Measurements from ENCODE around the gene ZEB2.

ZEB2 gene

DNA sequence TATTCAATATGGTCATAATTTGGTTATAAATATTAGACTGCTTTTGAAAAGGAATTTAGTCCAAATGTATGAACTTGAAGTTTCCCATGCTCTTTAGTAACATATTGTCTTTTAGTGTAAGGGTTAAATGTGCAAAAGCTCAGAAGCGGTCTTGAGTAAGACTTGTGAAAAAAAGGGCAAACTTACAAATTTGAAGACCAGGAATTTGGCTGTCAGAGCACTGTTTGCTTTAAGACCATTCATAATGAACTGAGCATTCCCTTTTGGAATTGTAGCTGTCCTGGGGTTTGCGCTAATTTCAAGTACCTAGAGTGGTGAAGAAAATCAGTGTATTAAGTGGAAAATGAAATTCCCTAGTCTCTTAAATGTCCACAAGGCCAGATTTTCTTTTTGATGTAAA, 6.9 kb upstream of the ZEB2 start:
- no peak for DNase-seq

DNA sequence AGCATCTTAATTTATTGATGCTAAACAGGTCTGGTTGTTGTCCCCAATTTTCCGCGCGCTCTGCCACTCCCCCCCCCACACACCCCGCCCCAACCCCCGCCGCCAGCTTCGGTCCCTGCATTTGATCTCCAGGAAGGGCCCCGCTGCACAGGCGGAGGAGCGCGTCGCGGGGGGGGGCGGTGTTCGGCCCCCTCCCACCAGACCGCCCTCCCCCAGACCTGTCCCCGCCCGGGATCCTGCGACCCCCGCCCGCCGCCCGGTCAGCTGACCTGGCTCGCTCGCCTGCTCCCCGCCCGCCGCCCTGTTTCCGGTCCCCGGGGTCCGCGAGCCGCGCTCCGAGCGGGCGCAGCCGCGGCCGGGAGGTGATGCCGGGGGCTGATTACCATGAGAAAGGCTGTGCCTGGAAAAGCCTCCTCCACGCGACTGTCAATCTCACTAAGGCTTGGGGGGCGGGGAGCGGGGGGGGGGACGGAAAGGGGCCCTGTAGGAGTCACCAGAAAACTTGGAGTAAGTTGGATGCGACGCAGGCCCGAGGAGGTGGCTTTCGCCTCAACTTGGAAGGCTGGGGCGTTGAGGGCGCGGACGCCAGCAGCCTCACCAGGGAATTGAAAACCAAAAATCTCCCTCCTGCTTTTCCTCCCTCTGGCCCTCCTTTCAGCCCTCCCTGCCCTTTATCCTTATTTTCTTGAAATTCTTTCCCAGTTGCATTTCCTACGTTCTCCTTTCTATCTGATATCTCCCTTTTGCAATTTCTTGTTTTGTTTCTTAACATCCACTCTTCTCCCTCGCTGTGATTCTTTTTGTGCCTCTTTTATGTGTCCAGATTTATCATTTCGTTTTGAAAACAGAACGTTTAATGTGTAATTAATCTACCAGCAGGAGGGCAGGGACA, 4.4 kb upstream of the ZEB2 start:
- no peak for DNase-seq

GRCh38 chr2:144523596-144524117, 3.7 kb upstream of the ZEB2 start:
- DNase-seq, result peak; percentile 14

- DNase-seq, result no peak
Measured at GRCh38 chr2:144522897-144523595, 3.1 kb upstream of the ZEB2 start.

- no peak for DNase-seq
Measured at GRCh38 chr2:144522176-144522896, 2.4 kb upstream of the ZEB2 start.

DNA sequence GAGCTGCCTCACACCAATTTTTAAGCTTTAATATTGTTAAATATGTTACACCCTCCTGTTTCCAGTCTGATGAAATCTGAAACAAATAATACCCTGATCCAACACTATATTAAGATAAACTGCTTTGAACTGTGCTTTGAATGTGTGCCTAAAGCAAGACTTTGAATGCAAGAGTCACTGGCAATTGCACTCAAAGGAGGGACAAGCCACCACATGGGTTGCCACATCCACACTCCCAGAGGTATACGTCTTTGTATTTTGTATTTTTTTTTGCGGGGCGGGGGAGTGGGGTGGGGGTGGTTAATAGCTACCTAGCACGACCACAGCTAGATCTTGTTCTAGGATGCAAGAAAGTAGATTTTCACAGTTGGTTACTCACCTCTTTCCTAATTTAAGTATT, 1.8 kb upstream of the ZEB2 start:
- DNase-seq, result no peak

GRCh38 chr2:144520756-144521487, 1.0 kb upstream of the ZEB2 start:
- no peak for DNase-seq

DNA sequence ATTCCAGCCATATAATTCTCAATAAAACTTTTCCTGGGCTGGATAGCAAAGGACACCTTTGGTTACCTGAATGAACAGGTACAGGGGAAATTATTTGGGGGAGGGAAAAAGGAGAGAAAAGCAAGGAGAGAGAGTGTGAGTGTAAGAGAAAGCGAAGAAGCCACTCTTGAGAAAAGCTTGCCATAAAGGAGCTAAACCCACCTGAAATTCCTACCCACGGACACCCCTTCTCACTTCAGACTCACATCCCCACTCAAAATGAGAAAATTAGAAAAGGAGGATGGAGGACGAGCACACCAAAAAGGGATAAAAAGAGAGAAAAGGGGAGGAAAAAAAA, 354 bp downstream of the ZEB2 start:
- no peak for DNase-seq

DNA sequence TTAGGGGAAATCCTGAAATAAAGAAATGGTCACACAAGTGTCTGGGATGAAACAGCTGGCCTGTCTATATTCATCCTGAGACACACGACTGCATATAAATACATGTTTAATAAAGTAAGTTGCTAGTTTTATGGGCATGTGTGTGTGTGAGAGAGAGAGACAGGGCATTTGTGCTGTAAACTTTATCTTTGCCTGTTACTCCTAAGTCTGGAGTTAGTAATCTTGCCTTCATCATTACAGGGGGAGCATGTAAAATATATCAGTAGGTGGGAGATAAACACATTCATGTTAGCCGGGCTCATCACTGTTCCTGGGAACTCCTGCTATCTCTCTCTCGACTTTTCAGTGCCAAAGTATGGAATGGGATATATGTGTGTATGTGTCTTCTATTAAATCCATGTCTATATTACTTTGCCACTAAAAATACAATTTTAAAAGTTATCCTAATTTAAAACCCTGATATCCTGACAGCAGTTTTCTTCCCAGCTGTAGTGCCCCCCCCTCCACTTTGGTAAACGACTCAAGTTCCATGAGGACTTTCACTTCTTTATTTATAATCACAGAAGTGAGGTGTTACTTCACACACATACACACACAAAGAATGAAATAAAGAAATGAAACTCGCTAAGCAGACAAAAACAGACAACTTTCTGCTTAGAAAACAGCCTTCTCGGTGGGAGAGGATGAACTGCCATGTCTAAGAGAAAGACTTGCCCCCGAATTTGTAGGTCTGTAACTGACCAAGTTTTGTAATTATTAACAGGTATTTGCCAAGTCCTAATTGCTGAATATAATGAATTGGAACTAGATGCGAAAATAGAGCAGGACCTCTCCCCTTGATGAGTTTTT, 947 bp downstream of the ZEB2 start:
- DNase-seq, result no peak

- DNase-seq, result no peak
Measured at GRCh38 chr2:144517866-144518747, 1.8 kb downstream of the ZEB2 start.

GRCh38 chr2:144516981-144517865, 2.7 kb downstream of the ZEB2 start:
- no peak for DNase-seq

DNA sequence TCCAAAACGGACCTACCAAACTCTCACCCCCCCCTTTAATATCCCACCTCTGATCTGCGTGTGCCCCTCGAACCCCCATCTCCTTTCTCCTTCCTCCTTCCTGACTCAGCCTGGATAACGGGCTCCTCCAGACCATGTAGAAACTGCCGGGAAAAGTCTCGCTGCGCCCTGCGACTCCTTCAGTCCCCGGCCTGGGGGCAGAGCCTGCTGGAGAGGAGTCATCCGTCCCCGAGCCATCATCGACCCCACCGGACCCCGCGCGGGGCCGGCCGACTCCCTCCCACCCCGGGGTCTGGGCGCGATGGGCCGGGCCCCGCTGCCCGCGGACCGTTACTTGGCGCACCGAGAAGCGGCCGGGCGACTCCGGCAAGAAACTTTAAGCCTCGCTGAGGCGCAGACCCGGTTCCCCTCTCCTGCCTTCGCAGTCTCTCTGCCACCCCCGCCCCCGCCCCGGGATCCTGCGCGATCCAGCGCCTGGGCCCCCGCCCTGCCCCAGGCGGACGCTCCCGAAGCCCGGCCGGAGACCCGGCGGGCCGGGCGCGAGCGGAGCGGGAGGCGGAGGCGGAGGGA, 3.4 kb downstream of the ZEB2 start:
- DNase-seq, result no peak

- DNase-seq, result no peak
Measured at GRCh38 chr2:144515696-144516410, 4.1 kb downstream of the ZEB2 start.

DNA sequence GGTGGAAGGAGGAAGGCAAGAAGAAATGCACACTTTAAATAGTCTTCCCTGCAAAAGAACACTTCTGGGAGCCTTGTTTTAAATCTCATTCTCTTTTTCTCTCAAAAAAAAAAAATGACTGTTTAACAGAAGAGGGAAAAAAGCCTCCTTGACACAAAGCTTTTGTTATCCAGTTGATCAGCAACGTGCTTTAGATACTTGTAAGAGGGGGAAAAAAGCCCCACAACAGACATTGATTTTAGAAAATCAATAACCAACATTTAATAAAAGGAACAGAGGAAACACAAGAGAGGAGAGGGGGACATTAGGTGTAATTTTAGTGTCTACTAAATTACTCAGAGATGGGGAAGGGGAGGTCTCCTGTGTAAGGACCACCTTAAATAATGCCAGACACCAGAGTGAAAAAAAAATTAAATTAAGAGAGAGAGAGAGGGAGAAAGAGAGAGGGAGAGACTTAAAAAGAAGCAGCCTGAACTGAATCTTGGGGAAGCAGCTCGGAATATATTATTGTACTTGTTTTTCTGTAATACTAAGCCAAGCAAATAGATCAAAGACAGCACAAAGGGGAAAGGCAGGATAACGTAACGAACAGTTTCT, 4.7 kb downstream of the ZEB2 start:
- DNase-seq, result no peak

DNA sequence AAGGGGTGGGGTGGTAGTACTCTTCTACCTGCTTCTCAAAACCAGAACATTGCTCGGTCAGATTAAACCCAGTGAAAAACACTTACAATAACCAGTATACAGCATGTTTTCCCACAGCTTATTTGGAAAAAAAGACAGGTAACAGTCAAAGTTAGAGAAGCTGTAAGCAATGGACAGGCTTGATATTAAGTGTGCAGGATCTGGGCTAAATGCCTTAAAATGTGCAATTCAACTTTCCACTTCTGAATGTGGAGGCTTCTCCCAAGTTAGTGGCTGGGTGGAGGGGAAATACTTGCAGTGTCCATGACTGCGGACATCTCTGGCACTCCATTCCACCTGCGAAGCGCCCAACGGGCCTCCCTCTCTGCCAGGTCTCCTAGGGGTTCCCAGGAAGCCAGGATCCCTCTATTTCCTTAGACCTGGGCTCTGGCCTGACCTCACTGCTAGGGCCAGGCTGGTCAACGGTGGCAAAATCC, 5.3 kb downstream of the ZEB2 start:
- no peak for DNase-seq

- DNase-seq, result no peak
Measured at GRCh38 chr2:144513388-144514101, 6.4 kb downstream of the ZEB2 start.

GRCh38 chr2:144512891-144513351, 7.0 kb downstream of the ZEB2 start:
- no peak for DNase-seq

Data from NCI-H748 treated with DMSO at 0.1 percent for 48 hours (cell line).